B cell (primary cell): ENCODE measurements around the gene RAB17. TPM values are rescaled to one million over a fixed set of nuclear protein-coding genes. Genes with fewer than 3 reads are reported as not detected.

Experiments
- ATAC-seq: fragments of 200-7000 bp; cut with Tn5 transposase; one replicate; pipeline ENCODE4 v1.10.0; 2021; ENCODE audit warnings: low read depth, mild to moderate bottlenecking, moderate number of reproducible peaks, moderate library complexity
- CTCF ChIA-PET: fragments of 350-600 bp; sonication (Branson Sonifier 250); formaldehyde crosslinking; loops from one replicate; lab custom pipeline; 2021; ENCODE audit warnings: antibody characterized with exemption, inconsistent platforms; lab: Charles Lee
- POLR2A ChIA-PET: fragments of 350-600 bp; sonication (Branson Sonifier 250); formaldehyde crosslinking; loops from one replicate; lab custom pipeline; 2021; ENCODE audit warnings: antibody characterized with exemption; lab: Charles Lee
- DNase-seq: peaks from one replicate; pipeline ENCODE4 v3.0.0; 2013
- H2AFZ ChIP-seq: 2 replicates; pipeline ENCODE4 v1.6.1; 2012; ENCODE audit warnings: mild to moderate bottlenecking, low read depth, low read length; ENCODE audit not compliant: insufficient read depth, poor library complexity, severe bottlenecking
- H3K27ac ChIP-seq, 2 donors: 1 replicate in 1 of 2; 2 replicates in 1 of 2; pipeline ENCODE4 v1.5.1; 2012 to 2013; ENCODE audit warnings: low read length in 2 of 2, mild to moderate bottlenecking in 2 of 2, moderate library complexity in 1 of 2
- H3K27me3 ChIP-seq, 4 experiments: fragments of 200-600 bp in 1 of 4; sonication (generic) in 1 of 4; replicated peaks in 1 of 4; 1 replicate in 2 of 4; 2 replicates in 2 of 4; pipeline versions ENCODE4 v1.6.1 to v1.7.0; 2013 to 2016; ENCODE audit warnings: low read length in 3 of 4, mild to moderate bottlenecking in 2 of 4, mixed read lengths in 1 of 4, moderate library complexity in 1 of 4; ENCODE audit not compliant: insufficient read depth in 4 of 4, control insufficient read depth in 3 of 4; ENCODE audit errors: control extremely low read depth in 1 of 4
- H3K36me3 ChIP-seq, 2 experiments: replicated peaks in 1 of 2; 1 replicate in 1 of 2; 2 replicates in 1 of 2; pipeline versions ENCODE4 v1.6.1 to v1.7.1; 2013; ENCODE audit warnings: low read length in 1 of 2; ENCODE audit not compliant: insufficient read depth in 2 of 2, control insufficient read depth in 1 of 2; ENCODE audit errors: control extremely low read depth in 1 of 2, extremely low read depth in 1 of 2
- H3K4me1 ChIP-seq, 2 donors: fragments of 200-600 bp in 1 of 2; sonication (generic) in 1 of 2; 1 replicate in 1 of 2; 2 replicates in 1 of 2; pipeline versions ENCODE4 v1.5.1 to v1.6.1; 2013 to 2017; ENCODE audit warnings: low read length in 2 of 2; ENCODE audit not compliant: control insufficient read depth in 2 of 2, insufficient read depth in 2 of 2
- H3K4me2 ChIP-seq: replicated peaks from 2 replicates; pipeline ENCODE3; 2012; ENCODE audit warnings: mild to moderate bottlenecking, low read depth, low read length; ENCODE audit not compliant: poor library complexity, severe bottlenecking
- H3K4me3 ChIP-seq, 5 experiments: fragments of 200-600 bp in 1 of 5; sonication (generic) in 1 of 5; 1 replicate in 3 of 5; 2 replicates in 2 of 5; pipeline versions ENCODE4 v1.5.1 to v1.7.0; 2011 to 2016; ENCODE audit warnings: low read length in 4 of 5, mild to moderate bottlenecking in 4 of 5, low read depth in 2 of 5, control low read depth in 1 of 5, moderate library complexity in 1 of 5; ENCODE audit not compliant: insufficient read depth in 1 of 5; ENCODE audit errors: control extremely low read depth in 1 of 5, extremely low read depth in 1 of 5
- H3K79me2 ChIP-seq: fragments of 200-600 bp; sonication (generic); one replicate; pipeline ENCODE4 v1.6.0; 2016; ENCODE audit warnings: low read length; ENCODE audit not compliant: control insufficient read depth, insufficient read depth
- H3K9ac ChIP-seq: fragments of 200-600 bp; sonication (generic); 2 replicates; pipeline ENCODE4 v1.6.1; 2017; ENCODE audit warnings: mild to moderate bottlenecking, low read length, moderate library complexity
- H3K9me3 ChIP-seq, 3 donors: one replicate each; pipeline versions ENCODE4 v1.6.1 to v1.7.1; 2013; ENCODE audit warnings: low read length in 2 of 3; ENCODE audit not compliant: control insufficient read depth in 2 of 3, insufficient read depth in 1 of 3; ENCODE audit errors: control extremely low read depth in 1 of 3
- H4K20me1 ChIP-seq: 2 replicates; pipeline ENCODE4 v1.6.0; 2012; ENCODE audit warnings: mild to moderate bottlenecking, low read length; ENCODE audit not compliant: insufficient read depth, control insufficient read depth, poor library complexity, severe bottlenecking
- H3K27ac Mint-ChIP-seq: one replicate; pipeline ENCODE4 v1.8.0; 2021; ENCODE audit warnings: mixed read lengths
- H3K27me3 Mint-ChIP-seq: one replicate; pipeline ENCODE4 v1.8.0; 2021; ENCODE audit warnings: mixed read lengths
- H3K4me1 Mint-ChIP-seq: one replicate; pipeline ENCODE4 v1.8.0; 2021; ENCODE audit warnings: mixed read lengths
- H3K4me3 Mint-ChIP-seq: one replicate; pipeline ENCODE4 v1.8.0; 2021; ENCODE audit warnings: mixed read lengths
- H3K9me3 Mint-ChIP-seq: one replicate; pipeline ENCODE4 v1.8.0; 2022; ENCODE audit warnings: mixed read lengths; ENCODE audit not compliant: insufficient read depth
- EZH2 ChIP-seq: IDR thresholded peaks from 2 replicates; pipeline ENCODE4 v1.6.1; 2012; ENCODE audit warnings: borderline replicate concordance, low read depth, mild to moderate bottlenecking, moderate library complexity, low read length; ENCODE audit not compliant: insufficient read depth, poor library complexity, severe bottlenecking
- WGBS: methylation state at CpG from one replicate; pipeline ENCODE4 v1.1.5; 2013; ENCODE audit warnings: missing lambda C conversion rate; ENCODE audit not compliant: insufficient coverage; 5-methylcytosine and 5-hydroxymethylcytosine counted together
- intact Hi-C: fragments of 100-400 bp; cut with micrococcal nuclease; formaldehyde crosslinking; loops from one replicate; pipeline ENCODE4 v1.10.0; 2022
- polyA plus RNA-seq: library from polyadenylated mRNA; depleted of rRNA; stranded (reverse); fragments of >200 nt; gene quantifications from 2 replicates; pipeline ENCODE4 v1.2.3, GENCODE V29; 2012
- total RNA-seq, 2 donors: library from RNA; stranded (reverse); fragments of 120-200 nt in 1 of 2; gene quantifications; 1 replicate in 1 of 2; 2 replicates in 1 of 2; pipeline versions ENCODE4 v1.2.3 to v1.2.4, GENCODE V29; 2013 to 2022
- TF ChIP-seq, protein P1 (sequence below): fragments of 200-600 bp; IDR thresholded peaks from one replicate; pipeline ENCODE4 v1.8.0; 2022; ENCODE audit warnings: antibody characterized with exemption, mild to moderate bottlenecking

Gene RAB17
- total and polyA plus RNA-seq, 2 donors (not counting 1 experiment from before 2014, with no cell fraction given): not detected

DNA sequence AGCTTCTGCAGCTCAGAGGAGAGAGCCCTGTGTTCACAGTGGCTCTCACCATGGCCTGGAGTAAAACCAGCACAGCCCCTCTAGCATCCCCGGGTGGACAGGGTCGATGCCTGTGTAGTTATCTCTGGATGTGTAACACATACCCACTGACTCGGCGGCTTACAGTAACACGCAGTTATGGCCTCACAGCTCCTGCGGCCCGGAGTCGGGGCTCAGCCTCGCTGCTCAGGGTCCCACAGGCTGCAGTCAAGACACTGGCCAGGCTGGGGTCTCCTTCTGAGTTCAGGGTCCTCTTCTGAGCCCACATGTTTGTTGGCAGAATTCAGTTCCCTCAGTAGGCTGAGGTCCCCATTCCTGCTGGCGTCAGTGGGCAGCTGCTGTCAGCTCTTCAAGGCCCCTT lies 2.5 kb upstream of the RAB17 start:
- Histone ChIP-seq H3K4me1 (peaks cover 9 to 10% of the 10 kb centered on the region in 2 donors), H3K9me3 (peaks cover 0 to 3% (median 0%) of the 10 kb centered on the region in 3 donors), H3K79me2 (no peaks in the 10 kb centered on the region), H3K4me3 (no peak overlapping the region), H2AFZ (no peak overlapping the region), H3K9ac (no peak overlapping the region), H3K36me3 (no peaks in the 10 kb centered on the region), H3K27me3 (peaks cover 0 to 4% (median 0%) of the 10 kb centered on the region in 4 experiments), H4K20me1 (no peaks in the 10 kb centered on the region), H3K27ac (no peak overlapping the region), H3K4me2 (no peak overlapping the region)
- Mint-ChIP-seq H3K27me3 (peaks cover 3% of the 10 kb centered on the region), H3K4me3 (no peak overlapping the region), H3K27ac (no peak overlapping the region), H3K9me3 (no peaks in the 10 kb centered on the region), H3K4me1 (peaks cover 18% of the 10 kb centered on the region)
- intact Hi-C loops: no loop called here
- TF ChIP-seq, protein P1, sequence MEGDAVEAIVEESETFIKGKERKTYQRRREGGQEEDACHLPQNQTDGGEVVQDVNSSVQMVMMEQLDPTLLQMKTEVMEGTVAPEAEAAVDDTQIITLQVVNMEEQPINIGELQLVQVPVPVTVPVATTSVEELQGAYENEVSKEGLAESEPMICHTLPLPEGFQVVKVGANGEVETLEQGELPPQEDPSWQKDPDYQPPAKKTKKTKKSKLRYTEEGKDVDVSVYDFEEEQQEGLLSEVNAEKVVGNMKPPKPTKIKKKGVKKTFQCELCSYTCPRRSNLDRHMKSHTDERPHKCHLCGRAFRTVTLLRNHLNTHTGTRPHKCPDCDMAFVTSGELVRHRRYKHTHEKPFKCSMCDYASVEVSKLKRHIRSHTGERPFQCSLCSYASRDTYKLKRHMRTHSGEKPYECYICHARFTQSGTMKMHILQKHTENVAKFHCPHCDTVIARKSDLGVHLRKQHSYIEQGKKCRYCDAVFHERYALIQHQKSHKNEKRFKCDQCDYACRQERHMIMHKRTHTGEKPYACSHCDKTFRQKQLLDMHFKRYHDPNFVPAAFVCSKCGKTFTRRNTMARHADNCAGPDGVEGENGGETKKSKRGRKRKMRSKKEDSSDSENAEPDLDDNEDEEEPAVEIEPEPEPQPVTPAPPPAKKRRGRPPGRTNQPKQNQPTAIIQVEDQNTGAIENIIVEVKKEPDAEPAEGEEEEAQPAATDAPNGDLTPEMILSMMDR: no peak
- TF ChIP-seq EZH2: no peak
- DNase-seq (no peak), ATAC-seq (no peak)
- CTCF ChIA-PET: no interaction called here
- 93% methylated on average over 10 of the region's 10 CpGs for WGBS
- POLR2A ChIA-PET: no interaction called here

DNA sequence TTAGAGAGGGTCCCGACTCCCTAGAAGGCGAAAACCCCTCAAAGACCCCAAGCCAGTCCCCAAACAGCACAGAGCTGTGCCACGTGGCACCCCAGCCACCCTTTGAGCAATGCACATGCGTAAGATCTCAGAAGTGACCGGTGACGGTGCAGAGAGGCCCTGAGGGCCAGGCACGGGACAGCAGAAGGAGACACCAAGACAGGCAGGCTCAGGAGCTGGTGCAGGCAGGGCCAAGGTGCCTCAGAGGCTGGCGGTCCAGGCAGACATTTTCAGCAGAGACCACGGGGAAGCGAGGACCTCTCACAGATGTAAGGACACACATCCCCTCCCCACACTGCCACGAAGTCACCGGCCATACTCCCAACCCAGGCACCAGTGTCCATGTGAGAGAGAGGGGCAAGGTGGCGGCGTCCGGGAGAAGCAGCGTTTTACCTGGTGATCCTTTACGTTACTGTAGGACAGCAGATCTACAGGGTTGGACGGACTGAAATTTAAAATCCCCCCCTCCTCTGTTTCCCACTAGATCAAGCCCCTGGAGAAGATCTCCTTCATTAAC lies 2.0 kb upstream of the RAB17 start:
- Histone ChIP-seq H2AFZ (no peak overlapping the region), H3K36me3 (no peaks in the 10 kb centered on the region), H3K27me3 (peaks cover 0 to 4% (median 0%) of the 10 kb centered on the region in 4 experiments), H3K9ac (no peak overlapping the region), H3K4me1 (peaks cover 9 to 10% of the 10 kb centered on the region in 2 donors), H3K79me2 (no peaks in the 10 kb centered on the region), H3K4me2 (no peak overlapping the region), H4K20me1 (no peaks in the 10 kb centered on the region), H3K27ac (no peak overlapping the region), H3K9me3 (peaks cover 0 to 4% (median 0%) of the 10 kb centered on the region in 3 donors), H3K4me3 (no peak overlapping the region)
- H3K27me3 Mint-ChIP-seq: peaks cover 6% of the 10 kb centered on the region
- no peak for TF ChIP-seq EZH2
- TF ChIP-seq, protein P1: no peak
- no peak overlapping the region for H3K27ac Mint-ChIP-seq
- no peak overlapping the region for H3K4me3 Mint-ChIP-seq
- ChIA-PET POLR2A (no interaction called here), CTCF (interaction anchor here (0.6 kb wide), 1 partner anchor 114 kb away, joined by 3 read pairs; no protein-coding TSS in a partner anchor)
- H3K4me1 Mint-ChIP-seq: peaks cover 18% of the 10 kb centered on the region
- ATAC-seq (no peak), DNase-seq (no peak)
- WGBS: 91% methylated on average over 8 of the region's 18 CpGs
- intact Hi-C loops: no loop called here
- H3K9me3 Mint-ChIP-seq: no peaks in the 10 kb centered on the region
